GM12865 (cell line): ENCODE data around the gene ALOX12B.
"Not testable (repeated sequence)": the region's sequence is repeated elsewhere in the genome, so short reads cannot be mapped to it uniquely, and the experiment has no call there.

Source experiments
- DNase-seq: peaks from one replicate; pipeline ENCODE4 v3.0.0; 2010; ENCODE audit warnings: low read depth
- H3K4me3 ChIP-seq: 2 replicates; pipeline ENCODE4 v1.5.1; 2011; ENCODE audit warnings: mild to moderate bottlenecking, low read depth, low read length, control low read depth
- TF ChIP-seq, protein P1 (sequence below): IDR thresholded peaks from 2 replicates; pipeline ENCODE4 v1.5.1; 2011; ENCODE audit warnings: low read length, control low read depth, low read depth, inconsistent platforms; ENCODE audit not compliant: insufficient read depth; ENCODE audit errors: missing control alignments

ALOX12B gene

DNA sequence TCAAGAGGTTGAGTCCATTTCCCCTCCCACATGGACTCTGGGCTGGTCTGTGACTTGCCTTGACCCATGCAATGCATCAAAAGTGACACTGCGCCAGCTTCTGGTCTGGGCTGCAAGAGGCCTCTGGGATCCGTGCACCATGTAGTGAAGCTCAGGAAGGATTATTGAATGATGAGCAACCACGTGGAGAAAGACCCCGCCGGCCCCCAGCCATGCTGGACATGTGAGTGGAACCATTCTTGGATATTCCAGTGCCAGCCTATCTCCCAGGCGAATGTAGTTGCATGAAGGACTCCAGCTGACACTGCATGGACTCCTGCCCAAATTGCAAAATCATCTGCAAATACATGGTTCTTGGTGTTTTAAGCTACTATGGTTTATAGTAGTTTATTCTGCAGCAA lies 56.3 kb downstream of the ALOX12B start:
- H3K4me3 ChIP-seq, result no peak overlapping the region
- TF ChIP-seq, protein P1, sequence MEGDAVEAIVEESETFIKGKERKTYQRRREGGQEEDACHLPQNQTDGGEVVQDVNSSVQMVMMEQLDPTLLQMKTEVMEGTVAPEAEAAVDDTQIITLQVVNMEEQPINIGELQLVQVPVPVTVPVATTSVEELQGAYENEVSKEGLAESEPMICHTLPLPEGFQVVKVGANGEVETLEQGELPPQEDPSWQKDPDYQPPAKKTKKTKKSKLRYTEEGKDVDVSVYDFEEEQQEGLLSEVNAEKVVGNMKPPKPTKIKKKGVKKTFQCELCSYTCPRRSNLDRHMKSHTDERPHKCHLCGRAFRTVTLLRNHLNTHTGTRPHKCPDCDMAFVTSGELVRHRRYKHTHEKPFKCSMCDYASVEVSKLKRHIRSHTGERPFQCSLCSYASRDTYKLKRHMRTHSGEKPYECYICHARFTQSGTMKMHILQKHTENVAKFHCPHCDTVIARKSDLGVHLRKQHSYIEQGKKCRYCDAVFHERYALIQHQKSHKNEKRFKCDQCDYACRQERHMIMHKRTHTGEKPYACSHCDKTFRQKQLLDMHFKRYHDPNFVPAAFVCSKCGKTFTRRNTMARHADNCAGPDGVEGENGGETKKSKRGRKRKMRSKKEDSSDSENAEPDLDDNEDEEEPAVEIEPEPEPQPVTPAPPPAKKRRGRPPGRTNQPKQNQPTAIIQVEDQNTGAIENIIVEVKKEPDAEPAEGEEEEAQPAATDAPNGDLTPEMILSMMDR, result no peak
- DNase-seq, result no peak

DNA sequence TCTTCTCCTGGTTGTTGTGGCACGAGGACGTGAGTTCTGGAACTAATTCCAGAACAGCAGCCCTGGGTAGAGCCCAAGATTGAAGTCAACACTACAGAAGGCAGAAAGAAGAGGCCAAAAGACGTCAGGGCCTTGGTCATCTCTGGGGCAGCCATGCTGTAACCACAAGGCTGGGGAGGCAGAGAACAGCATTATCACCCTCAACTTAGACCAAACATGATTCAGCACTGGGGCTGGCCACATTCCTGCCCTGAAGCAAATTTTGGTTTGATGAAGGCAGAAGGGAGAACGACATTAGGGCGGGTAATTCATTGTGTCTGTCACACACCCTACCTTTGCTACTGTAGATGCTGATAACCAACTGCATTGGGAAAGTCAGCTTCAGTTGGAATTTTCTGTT lies 58.4 kb downstream of the ALOX12B start:
- DNase-seq, result no peak
- no peak overlapping the region for H3K4me3 ChIP-seq
- TF ChIP-seq, protein P1, result no peak

DNA sequence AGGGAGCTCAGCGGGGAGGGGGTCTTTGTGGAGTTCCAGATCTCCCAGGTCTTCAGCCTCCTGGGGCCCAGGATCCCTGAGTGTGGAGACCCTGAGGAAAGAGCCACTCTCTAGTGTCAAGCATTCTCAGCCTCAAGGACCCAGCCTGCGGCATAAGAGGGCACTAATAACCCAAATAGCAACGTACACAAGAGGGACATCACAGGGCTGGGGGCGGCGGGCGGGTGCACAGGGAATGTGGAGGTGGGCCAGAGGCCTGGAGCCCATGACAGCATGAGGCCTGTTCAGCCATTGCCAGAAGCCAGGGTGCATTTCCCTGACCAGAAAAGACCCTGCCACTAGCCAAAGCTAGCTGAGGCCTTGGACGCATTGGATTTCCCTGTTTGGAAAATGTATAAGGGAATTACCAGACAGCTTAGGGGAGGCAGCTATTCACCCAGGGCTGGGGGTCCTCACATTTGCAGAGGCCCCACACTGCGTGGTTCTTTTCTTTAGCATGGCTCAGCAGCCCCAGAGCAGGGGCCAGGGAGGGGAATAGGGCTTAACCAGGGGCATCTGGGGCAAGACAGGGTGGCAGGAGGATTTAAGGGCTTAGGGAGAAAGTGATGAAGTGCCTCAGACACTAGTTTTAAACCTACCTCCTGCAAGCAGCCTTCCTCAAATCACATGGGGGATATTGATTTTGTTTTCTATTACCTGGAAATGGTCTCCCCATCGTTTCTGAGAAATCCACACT lies 62.2 kb downstream of the ALOX12B start:
- TF ChIP-seq, protein P1, result no peak
- DNase-seq, result no peak
- no peak overlapping the region for H3K4me3 ChIP-seq

DNA sequence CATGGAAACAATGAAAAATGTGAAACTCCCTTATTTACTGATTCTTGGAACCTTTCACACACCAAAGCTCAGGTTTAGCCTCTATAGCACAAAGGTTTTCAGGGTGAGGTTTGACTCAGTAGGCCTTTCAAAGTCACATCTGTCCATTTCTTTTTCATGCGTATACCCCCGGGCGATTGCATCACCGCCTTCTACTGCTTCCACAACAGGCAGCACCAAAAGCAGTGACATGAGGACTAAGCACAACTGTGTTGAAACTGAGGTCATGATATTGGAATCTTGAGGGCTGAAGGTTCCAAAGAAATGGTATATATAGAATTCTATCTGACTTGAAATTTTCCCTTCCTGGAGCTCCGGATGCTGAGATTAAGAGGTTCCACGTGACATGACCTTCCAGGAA lies 63.4 kb downstream of the ALOX12B start:
- H3K4me3 ChIP-seq, DNase-seq: not testable (repeated sequence)
